ENCODE data around the gene C1RL.

The C1RL gene

GRCh38 chr12:7113389-7113871, 4.4 kb upstream of the C1RL start:
- peaks cover 3% of the 10 kb centered on the region; the same call in 1 of the 2 replicates for H4K20me1 ChIP-seq (ENCODE audit: insufficient read depth, low read length)
- TF ChIP-seq EZH2 (IDR thresholded peaks at IDR 0.05; ENCODE audit: borderline replicate concordance, low read depth, low read length, severe bottlenecking), result no peak
- TF ChIP-seq, protein P1, sequence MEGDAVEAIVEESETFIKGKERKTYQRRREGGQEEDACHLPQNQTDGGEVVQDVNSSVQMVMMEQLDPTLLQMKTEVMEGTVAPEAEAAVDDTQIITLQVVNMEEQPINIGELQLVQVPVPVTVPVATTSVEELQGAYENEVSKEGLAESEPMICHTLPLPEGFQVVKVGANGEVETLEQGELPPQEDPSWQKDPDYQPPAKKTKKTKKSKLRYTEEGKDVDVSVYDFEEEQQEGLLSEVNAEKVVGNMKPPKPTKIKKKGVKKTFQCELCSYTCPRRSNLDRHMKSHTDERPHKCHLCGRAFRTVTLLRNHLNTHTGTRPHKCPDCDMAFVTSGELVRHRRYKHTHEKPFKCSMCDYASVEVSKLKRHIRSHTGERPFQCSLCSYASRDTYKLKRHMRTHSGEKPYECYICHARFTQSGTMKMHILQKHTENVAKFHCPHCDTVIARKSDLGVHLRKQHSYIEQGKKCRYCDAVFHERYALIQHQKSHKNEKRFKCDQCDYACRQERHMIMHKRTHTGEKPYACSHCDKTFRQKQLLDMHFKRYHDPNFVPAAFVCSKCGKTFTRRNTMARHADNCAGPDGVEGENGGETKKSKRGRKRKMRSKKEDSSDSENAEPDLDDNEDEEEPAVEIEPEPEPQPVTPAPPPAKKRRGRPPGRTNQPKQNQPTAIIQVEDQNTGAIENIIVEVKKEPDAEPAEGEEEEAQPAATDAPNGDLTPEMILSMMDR (IDR thresholded peaks at IDR 0.05; ENCODE audit: borderline replicate concordance, extremely low read depth, low read length, poor library complexity, severe bottlenecking), result peak; percentile 90
- peak; percentile 25 for ATAC-seq (ENCODE audit: insufficient read depth, low read depth)
- H3K9me3 ChIP-seq (ENCODE audit: insufficient read depth, low read length, severe bottlenecking), result no peaks in the 10 kb centered on the region
- peak; percentile 54 for DNase-seq
- peaks cover 15% of the 10 kb centered on the region for H3K4me1 ChIP-seq (ENCODE audit: insufficient read depth, low read length)
- H3K9ac ChIP-seq (ENCODE audit: low read depth, low read length), result no peak overlapping the region
- H3K36me3 ChIP-seq (ENCODE audit: insufficient read depth, low read length), result no peaks in the 10 kb centered on the region
- H3K79me2 ChIP-seq (ENCODE audit: insufficient read depth, low read length), result peaks cover 3% of the 10 kb centered on the region
- no peaks in the 10 kb centered on the region for H3K27me3 ChIP-seq (ENCODE audit: insufficient read depth, low read length, poor library complexity)
- peak overlapping the region; percentile 24; the same call in 1 of the 2 replicates for H3K4me2 ChIP-seq (ENCODE audit: insufficient read depth, low read length)
- no peak overlapping the region for H3K4me3 ChIP-seq (ENCODE audit: low read depth in 1 of 2, low read length in 2 of 2)
- H2AFZ ChIP-seq (ENCODE audit: low read depth, low read length), result no peak overlapping the region
- no peak overlapping the region for H3K27ac ChIP-seq (ENCODE audit: low read length)

DNA sequence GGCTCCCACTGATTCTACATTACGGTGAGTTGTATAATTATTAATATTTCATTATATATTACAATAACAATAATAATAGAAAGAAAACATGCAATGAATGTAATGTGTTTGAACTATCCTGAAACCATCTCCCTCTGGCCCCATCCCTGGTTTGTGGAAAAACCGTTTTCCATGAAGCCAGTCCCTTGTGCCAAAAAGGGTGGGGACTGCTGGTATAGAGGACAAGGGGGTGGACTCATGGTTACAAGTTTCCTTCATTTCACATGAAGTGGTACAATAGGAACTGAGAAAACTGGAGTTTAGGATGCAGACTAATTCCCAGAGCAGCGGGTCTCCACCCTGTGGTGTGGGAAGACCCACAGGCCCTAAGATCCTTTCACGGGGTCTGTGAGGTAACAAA, 3.0 kb upstream of the C1RL start:
- no peaks in the 10 kb centered on the region for H3K36me3 ChIP-seq (ENCODE audit: insufficient read depth, low read length)
- no peaks in the 10 kb centered on the region for H3K9me3 ChIP-seq (ENCODE audit: insufficient read depth, low read length, severe bottlenecking)
- peaks cover 3% of the 10 kb centered on the region for H3K79me2 ChIP-seq (ENCODE audit: insufficient read depth, low read length)
- TF ChIP-seq, protein P1 (IDR thresholded peaks at IDR 0.05; ENCODE audit: borderline replicate concordance, extremely low read depth, low read length, poor library complexity, severe bottlenecking), result no peak
- no peak for TF ChIP-seq EZH2 (IDR thresholded peaks at IDR 0.05; ENCODE audit: borderline replicate concordance, low read depth, low read length, severe bottlenecking)
- no peak overlapping the region for H3K4me3 ChIP-seq (ENCODE audit: low read depth in 1 of 2, low read length in 2 of 2)
- H3K4me2 ChIP-seq (ENCODE audit: insufficient read depth, low read length), result no peak overlapping the region
- H2AFZ ChIP-seq (ENCODE audit: low read depth, low read length), result no peak overlapping the region
- DNase-seq (no peak), ATAC-seq (ENCODE audit: insufficient read depth, low read depth) (no peak)
- H3K27ac ChIP-seq (ENCODE audit: low read length), result no peak overlapping the region
- H3K4me1 ChIP-seq (ENCODE audit: insufficient read depth, low read length), result peaks cover 24% of the 10 kb centered on the region
- H3K27me3 ChIP-seq (ENCODE audit: insufficient read depth, low read length, poor library complexity), result no peaks in the 10 kb centered on the region
- H3K9ac ChIP-seq (ENCODE audit: low read depth, low read length), result no peak overlapping the region
- H4K20me1 ChIP-seq (ENCODE audit: insufficient read depth, low read length), result no peaks in the 10 kb centered on the region

DNA sequence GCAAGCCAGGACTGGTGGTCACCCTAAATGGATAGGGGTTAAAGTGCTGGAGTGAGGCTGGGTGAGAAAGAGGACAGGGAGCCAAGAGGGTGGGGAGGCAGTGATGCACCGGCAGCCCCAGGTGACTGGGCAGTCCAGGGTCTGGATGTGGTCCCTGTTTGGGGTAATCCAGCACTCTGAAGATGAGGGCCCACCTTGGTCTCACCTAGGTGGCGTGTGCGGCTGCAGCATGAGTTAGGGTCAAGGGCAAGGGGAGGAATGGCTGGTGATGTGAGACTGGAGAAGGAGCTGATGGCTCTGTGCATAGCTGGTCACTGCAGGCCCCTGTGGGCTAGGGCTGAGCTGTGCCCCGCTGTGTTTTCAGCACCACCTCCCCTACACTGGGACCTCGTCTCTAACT, 1.6 kb upstream of the C1RL start:
- ATAC-seq (ENCODE audit: insufficient read depth, low read depth), result no peak
- TF ChIP-seq EZH2 (IDR thresholded peaks at IDR 0.05; ENCODE audit: borderline replicate concordance, low read depth, low read length, severe bottlenecking), result no peak
- TF ChIP-seq, protein P1 (IDR thresholded peaks at IDR 0.05; ENCODE audit: borderline replicate concordance, extremely low read depth, low read length, poor library complexity, severe bottlenecking), result no peak

More for the DNA sequence above, 1.6 kb upstream of the C1RL start:
- Histone ChIP-seq H3K4me3 (ENCODE audit: low read depth in 1 of 2, low read length in 2 of 2) (no peak overlapping the region), H3K27me3 (ENCODE audit: insufficient read depth, low read length, poor library complexity) (no peaks in the 10 kb centered on the region), H4K20me1 (ENCODE audit: insufficient read depth, low read length) (no peaks in the 10 kb centered on the region), H3K4me1 (ENCODE audit: insufficient read depth, low read length) (peaks cover 24% of the 10 kb centered on the region), H3K36me3 (ENCODE audit: insufficient read depth, low read length) (peaks cover 3% of the 10 kb centered on the region; the same call in 1 of the 2 replicates), H3K27ac (ENCODE audit: low read length) (no peak overlapping the region), H3K9ac (ENCODE audit: low read depth, low read length) (no peak overlapping the region), H3K9me3 (ENCODE audit: insufficient read depth, low read length, severe bottlenecking) (peaks cover 6% of the 10 kb centered on the region), H2AFZ (ENCODE audit: low read depth, low read length) (no peak overlapping the region), H3K79me2 (ENCODE audit: insufficient read depth, low read length) (peaks cover 3% of the 10 kb centered on the region), H3K4me2 (ENCODE audit: insufficient read depth, low read length) (no peak overlapping the region)
- DNase-seq, result no peak

Data from DND-41 (cell line).